NCI-H1092 (cell line): ENCODE measurements around the gene TAF7L.

Source experiments
- DNase-seq: peaks from one replicate; lab custom pipeline; 2025; lab: John Stamatoyannopoulos, UW

Gene TAF7L

DNA sequence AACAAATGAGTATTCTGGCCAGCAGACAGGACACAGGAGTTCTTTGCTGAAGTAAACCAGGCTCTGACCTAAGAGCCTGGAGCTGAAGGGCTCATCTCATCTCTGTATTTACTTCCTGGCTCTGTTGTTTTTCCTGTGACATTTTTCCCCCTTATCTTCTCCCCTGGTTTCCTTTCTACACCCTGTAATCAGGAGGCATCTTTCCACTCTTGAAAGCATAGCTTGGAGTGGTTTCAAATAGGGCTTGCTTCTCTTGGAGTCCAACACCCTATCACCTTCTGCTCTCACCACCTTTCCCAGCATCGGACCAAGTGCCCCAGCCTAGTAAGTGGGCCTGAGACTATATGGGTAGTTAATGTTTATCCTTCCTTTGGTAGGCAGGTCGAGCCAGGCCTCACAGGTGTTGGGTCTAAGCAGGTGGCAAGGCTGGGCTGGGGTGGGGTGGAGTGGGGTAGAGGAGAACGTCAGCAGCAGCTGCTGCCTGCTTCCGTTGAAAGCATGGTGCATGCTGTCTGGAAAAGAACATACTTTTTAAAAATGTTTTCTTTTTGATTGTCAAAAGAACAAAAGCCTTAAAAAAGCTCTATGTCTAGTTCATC, 70.4 kb downstream of the TAF7L start:
- DNase-seq, result no peak

DNA sequence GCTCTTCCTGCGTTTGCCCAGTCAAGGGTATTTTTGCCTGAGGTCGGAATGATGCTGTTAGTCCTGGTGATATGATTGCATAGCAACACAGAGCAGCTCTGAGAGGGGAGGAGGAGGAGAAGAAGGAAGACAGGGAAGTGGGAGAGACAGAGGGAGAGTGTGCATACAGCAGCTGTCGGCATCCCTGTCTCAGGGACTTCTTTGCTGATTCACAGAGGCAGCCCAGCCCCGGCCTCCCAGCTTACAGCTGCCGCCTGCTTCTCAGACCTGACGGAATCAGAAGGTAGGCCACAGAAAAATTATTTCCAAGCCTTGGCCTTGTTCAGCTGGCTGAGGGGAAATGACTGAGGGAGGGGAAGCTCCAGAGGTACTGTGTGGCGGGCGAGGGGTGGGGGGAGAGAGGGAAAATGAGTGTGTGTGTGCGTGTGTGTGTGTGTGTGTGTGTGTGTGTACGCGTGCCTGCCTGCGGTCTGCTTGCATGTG, 71.2 kb downstream of the TAF7L start:
- no peak for DNase-seq

DNA sequence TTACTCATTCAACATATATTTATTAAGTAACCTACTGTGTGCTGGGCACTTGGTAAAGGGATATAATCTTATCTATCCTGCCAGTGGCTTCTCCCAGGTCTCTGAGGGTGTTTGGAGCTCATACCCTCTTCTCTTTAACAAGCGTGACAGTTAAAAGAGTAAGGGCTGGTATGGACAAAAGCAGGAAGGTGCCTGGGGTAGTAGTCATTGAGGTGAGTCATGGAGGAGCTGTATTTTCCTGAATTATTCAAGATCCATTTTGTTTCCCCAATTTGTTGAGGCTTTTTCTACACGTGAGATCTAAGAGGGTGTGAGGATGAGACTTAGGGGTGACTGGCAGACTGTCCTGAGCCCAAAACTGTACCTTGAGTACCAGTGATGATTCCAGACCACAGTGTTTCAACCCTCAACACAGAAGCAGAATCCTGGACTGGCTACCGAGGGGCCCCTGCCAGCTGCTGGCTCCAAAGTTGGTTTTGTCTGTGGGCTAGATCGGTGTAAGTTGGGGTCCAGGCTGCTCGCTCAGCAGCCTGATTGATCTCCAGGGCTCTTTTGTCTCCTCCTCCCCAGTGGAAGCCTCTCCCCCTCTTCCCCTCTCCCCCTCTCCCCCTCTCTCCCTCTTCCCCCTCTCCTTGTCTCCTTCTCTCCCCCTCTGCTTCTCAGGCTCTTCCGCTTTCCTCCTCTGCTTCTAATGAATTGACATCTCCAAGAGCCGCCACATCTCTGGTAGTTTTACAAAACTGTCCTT, 71.8 kb downstream of the TAF7L start, which contains the start of gene DRP2:
DRP2 (plus strand) TSS at position 671 of the 748 bp plus-strand sequence. CDS start 11,862 bp downstream, outside the sequence.
- no peak for DNase-seq
